Right cardiac atrium (tissue), 5 donors: ENCODE data around the gene ASCL5. TPM values are rescaled to one million over a fixed set of nuclear protein-coding genes. Genes with fewer than 3 reads are reported as not detected.

Source experiments
- ATAC-seq, 2 donors: fragments of 200-7000 bp; cut with Tn5 transposase; one replicate each; pipeline versions ENCODE4 v1.8.0 to v1.9.1; 2020; ENCODE audit warnings: moderate library complexity in 2 of 2, mild to moderate bottlenecking in 1 of 2
- DNase-seq, 3 donors: peaks; one replicate each; pipeline ENCODE4 v3.0.0-alpha.2; 2020
- H3K27ac ChIP-seq: one replicate; pipeline ENCODE4 v1.5.1; 2013; ENCODE audit warnings: mild to moderate bottlenecking, low read length, control low read depth, moderate library complexity
- H3K27me3 ChIP-seq: one replicate; pipeline ENCODE4 v1.6.1; 2013; ENCODE audit not compliant: control insufficient read depth, insufficient read depth
- H3K4me1 ChIP-seq: one replicate; pipeline ENCODE4 v1.6.1; 2013; ENCODE audit warnings: low read length; ENCODE audit not compliant: control insufficient read depth, insufficient read depth
- H3K4me3 ChIP-seq: one replicate; pipeline ENCODE4 v1.5.1; 2013; ENCODE audit warnings: low read length, control low read depth
- H3K9me3 ChIP-seq: one replicate; pipeline ENCODE4 v1.6.1; 2013; ENCODE audit warnings: low read length; ENCODE audit not compliant: control insufficient read depth
- WGBS: extraction: QIAGEN DNeasy Blood & Tissue Kit; methylation state at CpG from one replicate; pipeline ENCODE4 v1.1.7; 2013; 5-methylcytosine and 5-hydroxymethylcytosine counted together
- intact Hi-C, 4 donors: fragments of 100-400 bp; cut with DNase I; formaldehyde crosslinking; loops; one replicate each; pipeline versions ENCODE4 v1.11.0 to v1.14.0; 2022 to 2023
- polyA plus RNA-seq: library from polyadenylated mRNA; stranded (reverse); fragments of 200-250 nt; gene quantifications from one replicate; pipeline ENCODE4 v1.2.3, GENCODE V29; 2013
- total RNA-seq, 4 donors: library from RNA; stranded (reverse); fragmentation: NEBNext Ultra II Directional; extraction: Animal tissue kit (Norgen Biotek cat#: 25700); gene quantifications; one replicate each; pipeline ENCODE4 v1.2.1, GENCODE V29; 2021
- donor health status: healthy with polysubstance abuse.
- donor health status: DM: no; HTN: yes; CAD: no.
- donor health status: DM: no; HTN: no; CAD: no.
- donor health status: DM: no; HTN: yes; CAD: no; lungs with severe emphysema.
- donor health status: DM: yes; HTN: yes; CAD: no.

ASCL5 gene
- total and polyA plus RNA-seq, 5 donors: not detected

DNA sequence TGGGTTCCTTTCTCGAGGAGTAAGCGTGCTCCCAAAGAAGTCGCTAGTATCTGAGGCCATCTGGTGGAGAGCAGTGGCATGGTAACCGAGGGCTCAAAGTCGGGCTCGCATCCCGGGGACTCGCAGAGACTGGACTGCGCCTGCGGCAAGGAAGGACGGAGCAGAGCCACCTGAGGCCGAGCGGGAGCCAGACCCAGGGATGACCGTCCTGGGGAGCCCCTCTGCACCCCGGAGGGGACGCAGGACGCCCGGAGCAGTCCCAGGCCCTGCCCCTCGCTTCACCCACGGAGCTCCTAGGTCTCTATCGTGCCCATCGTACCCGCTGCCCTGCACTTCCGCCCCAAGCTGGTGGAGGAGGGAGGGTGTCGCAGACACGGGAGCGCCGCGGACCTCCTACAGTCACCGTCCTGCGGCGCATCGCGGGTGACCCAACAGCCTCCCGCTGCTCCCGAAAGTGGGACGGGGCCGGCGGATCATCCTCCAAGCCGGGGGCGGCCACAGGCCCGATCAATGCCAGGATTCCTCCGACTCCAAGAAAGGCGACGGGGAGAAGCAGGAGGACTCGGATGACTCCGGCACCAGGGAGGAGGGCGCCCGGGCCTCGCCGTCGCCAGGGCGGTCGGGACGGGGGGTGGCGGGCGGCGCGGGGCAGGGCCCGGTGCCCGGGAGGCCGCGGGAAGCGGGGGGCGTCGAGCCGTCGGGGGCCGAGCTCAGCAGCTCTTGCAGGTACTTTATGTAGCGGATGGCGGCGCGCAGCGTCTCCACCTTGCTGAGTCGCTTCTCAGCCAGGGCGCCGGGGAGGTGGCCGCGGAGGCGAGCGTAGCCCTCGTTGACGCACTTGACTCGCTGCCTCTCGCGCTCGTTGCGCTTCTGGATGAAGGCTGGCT is 12.5 kb downstream of the ASCL5 start:
- ATAC-seq (peak; percentile 95 to 96), DNase-seq (peak; percentile 88 to 94 (median 91))
- H3K27me3 ChIP-seq: no peaks in the 10 kb centered on the region
- WGBS: 3% methylated on average over 88 of the region's 88 CpGs
- no peak overlapping the region for H3K27ac ChIP-seq
- no peaks in the 10 kb centered on the region for H3K9me3 ChIP-seq
- peak overlapping the region; percentile 32 for H3K4me3 ChIP-seq
- no peaks in the 10 kb centered on the region for H3K4me1 ChIP-seq
- intact Hi-C loops: loop anchor here in 3 of 4 donors (5.0 kb wide), 1 partner anchor 142 kb away; no protein-coding TSS in a partner anchor

DNA sequence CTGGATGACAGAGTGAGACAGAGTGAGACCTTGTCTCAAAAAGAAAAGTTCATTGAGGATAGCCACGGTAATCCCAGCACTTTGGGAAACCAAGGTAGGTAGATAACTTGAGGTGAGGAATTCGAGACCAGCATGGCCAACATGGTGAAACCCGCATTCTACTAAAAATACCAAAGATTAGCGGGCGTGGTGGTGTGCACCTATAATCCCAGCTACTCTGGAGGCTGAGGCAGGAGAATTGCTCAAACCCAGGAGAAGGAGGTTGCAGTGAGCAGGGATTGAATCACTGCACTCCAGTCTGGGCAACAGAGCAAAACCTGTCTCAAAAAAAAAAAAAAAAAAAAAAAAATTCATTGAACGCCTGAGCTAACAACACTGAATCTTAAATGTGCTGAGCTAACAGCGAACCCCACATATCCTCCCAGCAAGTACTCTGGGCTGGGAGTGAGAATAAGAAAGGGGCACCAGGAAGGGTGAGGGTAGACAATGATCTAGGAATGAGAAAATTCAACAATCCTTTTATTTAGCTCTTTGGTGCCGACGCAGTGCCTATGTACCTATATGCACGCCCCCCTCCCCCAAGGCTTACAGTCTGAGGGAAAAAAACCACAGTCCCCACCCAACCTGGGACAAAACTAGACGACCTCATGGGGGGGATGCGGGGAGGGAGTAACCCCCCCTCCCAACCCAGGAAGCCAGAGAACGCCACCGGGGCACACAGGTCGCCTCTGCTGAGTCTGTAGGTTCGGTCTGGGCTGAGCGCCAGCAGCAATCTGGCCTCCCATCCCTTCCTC is 13.3 kb downstream of the ASCL5 start:
- 44% methylated on average over 17 of the region's 17 CpGs for WGBS
- no peak for DNase-seq
- H3K4me3 ChIP-seq: no peak overlapping the region
- no peaks in the 10 kb centered on the region for H3K4me1 ChIP-seq
- H3K27me3 ChIP-seq: no peaks in the 10 kb centered on the region
- no peak for ATAC-seq
- no peaks in the 10 kb centered on the region for H3K9me3 ChIP-seq
- intact Hi-C loops: loop anchor here in 2 of 4 donors (5.0 kb wide), 1 partner anchor 141 kb away; no protein-coding TSS in a partner anchor
- no peak overlapping the region for H3K27ac ChIP-seq

DNA sequence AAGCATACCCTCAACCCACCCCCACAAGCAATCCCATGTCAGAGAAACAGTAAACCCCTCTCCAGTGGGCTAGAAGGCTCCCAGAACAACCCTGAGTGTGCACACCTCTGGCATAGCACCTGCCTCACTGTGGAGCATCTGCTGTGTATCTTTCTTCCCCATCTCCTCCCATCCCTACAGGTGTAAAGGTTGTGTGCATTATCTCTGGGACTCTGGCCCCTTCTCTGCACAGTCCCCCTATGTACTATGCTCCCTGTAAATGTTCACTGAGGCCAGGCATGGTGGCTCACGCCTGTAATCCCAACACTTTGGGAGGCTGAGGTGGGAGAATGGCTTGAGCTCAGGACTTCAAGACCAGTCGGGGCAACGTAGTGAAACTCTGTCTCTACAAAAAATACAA is 14.1 kb downstream of the ASCL5 start:
- H3K9me3 ChIP-seq: no peaks in the 10 kb centered on the region
- H3K4me3 ChIP-seq: no peak overlapping the region
- intact Hi-C loops: loop anchor here in 2 of 4 donors (5.0 kb wide), 1 partner anchor 141 kb away; no protein-coding TSS in a partner anchor
- no peaks in the 10 kb centered on the region for H3K27me3 ChIP-seq
- H3K27ac ChIP-seq: no peak overlapping the region
- no peaks in the 10 kb centered on the region for H3K4me1 ChIP-seq
- WGBS: 85% methylated on average over 3 of the region's 3 CpGs
- ATAC-seq (no peak), DNase-seq (no peak)

DNA sequence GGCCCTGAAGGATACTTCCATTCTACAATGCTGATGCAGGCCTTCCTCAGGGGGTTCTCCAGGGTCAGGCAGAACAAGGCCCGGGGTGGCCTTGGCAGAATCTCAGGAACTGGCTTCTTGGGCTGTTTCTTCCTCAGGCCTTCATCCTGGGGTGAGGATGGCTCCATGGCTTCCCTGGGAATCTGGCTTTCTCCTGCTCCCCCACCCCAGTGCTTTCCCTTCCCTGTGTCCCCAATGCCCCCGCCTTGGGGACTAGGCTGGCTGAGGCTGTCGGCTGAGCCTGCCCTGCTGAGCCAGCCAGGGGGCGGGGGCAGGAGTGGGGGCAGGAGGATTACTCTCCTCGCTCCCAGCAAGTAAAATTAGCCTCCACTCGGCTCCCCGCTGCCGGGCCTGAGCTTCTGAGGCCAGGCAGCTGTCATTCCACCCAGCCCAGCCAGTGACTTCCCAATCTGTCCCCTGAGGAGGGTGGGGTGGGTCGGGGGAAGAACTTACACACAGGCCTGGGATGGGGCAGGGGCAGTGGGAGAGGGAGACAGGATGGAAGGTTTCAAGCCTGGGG is 14.7 kb downstream of the ASCL5 start, which contains the start of gene CACNA1S:
CACNA1S (minus strand) TSS at position 254 of the 559 bp plus-strand sequence; CDS start at position 167, 87 bp downstream.
- WGBS: 79% methylated on average over 9 of the region's 9 CpGs
- Histone ChIP-seq H3K4me3 (no peak within 1 kb of the TSS), H3K9me3 (no peaks in the 10 kb centered on the region), H3K4me1 (no peaks in the 10 kb centered on the region), H3K27ac (no peak within 1 kb of the TSS), H3K27me3 (no peaks in the 10 kb centered on the region)
- intact Hi-C loops: loop anchor here in 2 of 4 donors (5.0 kb wide), 1 partner anchor 140 kb away; no protein-coding TSS in a partner anchor
- ATAC-seq (no peak), DNase-seq (no peak)

DNA sequence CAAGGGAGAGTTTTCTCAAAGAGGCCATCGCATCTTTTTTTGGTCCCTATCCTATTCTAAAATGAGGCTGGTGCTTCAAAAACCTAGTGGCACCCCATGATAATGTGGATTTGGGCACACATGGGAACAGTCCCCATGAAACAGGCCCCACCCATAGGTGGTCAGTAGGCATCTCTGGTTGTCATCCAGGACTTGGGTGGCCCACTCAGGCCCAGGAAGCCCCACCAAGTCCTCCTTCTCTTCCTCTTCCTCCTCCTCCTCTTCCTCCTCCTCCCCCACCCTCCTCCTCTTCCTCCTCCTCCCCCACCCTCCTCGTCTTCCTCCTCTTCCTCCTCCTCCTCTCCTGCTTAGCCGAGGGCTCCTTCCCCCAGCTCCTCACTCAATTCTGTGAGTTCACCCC is 15.3 kb downstream of the ASCL5 start:
- no peaks in the 10 kb centered on the region for H3K27me3 ChIP-seq
- no peak for DNase-seq
- H3K4me1 ChIP-seq: no peaks in the 10 kb centered on the region
- 75% methylated on average over 3 of the region's 3 CpGs for WGBS
- H3K27ac ChIP-seq: no peak overlapping the region
- H3K4me3 ChIP-seq: no peak overlapping the region
- no peaks in the 10 kb centered on the region for H3K9me3 ChIP-seq
- no peak for ATAC-seq
- intact Hi-C loops: loop anchor here in 2 of 4 donors (5.0 kb wide), 1 partner anchor 139 kb away; no protein-coding TSS in a partner anchor

DNA sequence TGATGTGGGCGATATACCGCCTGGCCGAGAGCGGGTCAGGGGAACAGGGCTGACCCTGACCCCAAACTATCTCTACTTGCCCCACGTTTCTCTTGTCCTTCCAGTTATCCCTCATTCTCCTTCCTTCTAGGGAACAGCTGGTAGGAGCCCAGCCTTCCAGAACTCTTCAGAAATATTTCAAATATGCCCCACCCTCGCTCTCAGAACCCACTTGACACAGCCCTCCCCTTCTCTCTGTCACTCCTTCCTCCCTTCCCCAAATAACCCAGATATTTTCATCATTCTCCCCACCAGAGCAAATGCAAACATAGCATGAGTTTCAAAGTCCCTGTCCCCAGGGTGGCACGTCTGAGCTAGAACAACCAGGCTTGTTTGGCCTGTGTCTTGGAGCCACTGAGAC is 15.8 kb downstream of the ASCL5 start:
- H3K4me3 ChIP-seq: no peak overlapping the region
- H3K9me3 ChIP-seq: no peaks in the 10 kb centered on the region
- ATAC-seq: no peak
- H3K4me1 ChIP-seq: no peaks in the 10 kb centered on the region
- H3K27ac ChIP-seq: no peak overlapping the region
- intact Hi-C loops: loop anchor here in 2 of 4 donors (5.0 kb wide), 1 partner anchor 139 kb away; no protein-coding TSS in a partner anchor
- DNase-seq: no peak
- no peaks in the 10 kb centered on the region for H3K27me3 ChIP-seq
- WGBS: 78% methylated on average over 7 of the region's 7 CpGs

DNA sequence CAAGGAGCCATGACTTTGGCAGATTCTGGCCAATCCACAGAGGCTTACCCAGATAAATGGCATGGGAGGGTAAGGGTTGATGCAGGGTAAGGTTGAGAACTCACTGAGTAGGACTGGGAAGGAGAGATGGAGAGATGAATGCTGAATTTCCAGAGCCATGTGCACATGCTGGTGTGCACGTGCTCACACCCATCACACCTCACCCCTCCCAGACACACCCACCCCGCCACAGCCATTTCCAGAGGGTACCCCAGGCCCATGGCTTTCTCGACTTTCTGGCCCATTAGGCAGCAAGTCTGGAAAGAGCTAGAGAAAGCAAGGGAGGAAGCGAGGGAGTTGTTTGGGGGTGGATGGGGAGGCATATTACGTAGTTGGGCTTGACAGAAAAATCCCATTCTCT is 16.4 kb downstream of the ASCL5 start:
- no peaks in the 10 kb centered on the region for H3K9me3 ChIP-seq
- intact Hi-C loops: loop anchor here in 2 of 4 donors (5.0 kb wide), 1 partner anchor 138 kb away; no protein-coding TSS in a partner anchor
- ATAC-seq (no peak), DNase-seq (no peak)
- WGBS: 97% methylated on average over 5 of the region's 5 CpGs
- H3K4me1 ChIP-seq: no peaks in the 10 kb centered on the region
- H3K27me3 ChIP-seq: no peaks in the 10 kb centered on the region
- H3K27ac ChIP-seq: no peak overlapping the region
- no peak overlapping the region for H3K4me3 ChIP-seq

GRCh38 chr1:201110138-201110537 is 16.8 kb downstream of the ASCL5 start:
- Histone ChIP-seq H3K27me3 (no peaks in the 10 kb centered on the region), H3K4me1 (no peaks in the 10 kb centered on the region), H3K4me3 (no peak overlapping the region), H3K9me3 (no peaks in the 10 kb centered on the region), H3K27ac (no peak overlapping the region)
- no peak for DNase-seq
- no peak for ATAC-seq
- 91% methylated on average over 10 of the region's 10 CpGs for WGBS
- intact Hi-C loops: loop anchor here in 2 of 4 donors (5.0 kb wide), 1 partner anchor 138 kb away; no protein-coding TSS in a partner anchor

DNA sequence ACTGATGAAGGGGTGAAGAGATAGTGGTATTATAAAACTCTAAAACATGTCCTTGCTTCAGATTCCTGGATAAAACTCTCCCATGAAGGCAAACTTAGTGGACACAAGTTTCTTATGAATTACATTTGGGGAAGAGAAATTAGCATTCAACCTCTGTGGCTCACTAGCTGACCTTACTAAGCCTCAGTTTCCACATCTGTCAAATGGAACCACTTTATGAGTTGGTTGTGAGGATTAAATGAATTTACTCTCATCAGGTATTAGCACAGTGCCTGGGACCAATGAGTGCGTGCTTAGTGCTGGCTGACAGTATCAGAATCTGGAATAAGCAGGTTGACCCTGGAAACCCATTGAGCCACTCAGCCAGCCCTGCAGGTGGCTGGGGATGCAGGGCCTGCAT is 17.3 kb downstream of the ASCL5 start:
- intact Hi-C loops: loop anchor here in 3 of 4 donors (5.0 to 10.0 kb wide), 2 partner anchors 135 to 137 kb away; no protein-coding TSS in a partner anchor

GRCh38 chr1:201108614-201109013 is 18.4 kb downstream of the ASCL5 start:
- Histone ChIP-seq H3K4me1 (no peaks in the 10 kb centered on the region), H3K9me3 (no peaks in the 10 kb centered on the region), H3K27me3 (no peaks in the 10 kb centered on the region), H3K27ac (no peak overlapping the region), H3K4me3 (no peak overlapping the region)
- no peak for ATAC-seq
- no peak for DNase-seq
- WGBS: 81% methylated on average over 1 of the region's 1 CpG
- intact Hi-C loops: loop anchor here in 1 of 4 donors (10.0 kb wide), 1 partner anchor 134 kb away; no protein-coding TSS in a partner anchor

More for the DNA sequence above, 17.3 kb downstream of the ASCL5 start:
- ATAC-seq: no peak
- no peak for DNase-seq
- WGBS: 98% methylated on average over 1 of the region's 1 CpG
- Histone ChIP-seq H3K9me3 (no peaks in the 10 kb centered on the region), H3K27ac (no peak overlapping the region), H3K4me1 (no peaks in the 10 kb centered on the region), H3K27me3 (no peaks in the 10 kb centered on the region), H3K4me3 (no peak overlapping the region)
